Heart left ventricle (tissue), 13 donors: ENCODE results near the gene BCL2L13.

Experiments used
- POLR2A ChIP-seq, 2 donors: fragments of 450-650 bp; IDR thresholded peaks; one replicate each; pipeline ENCODE4 v1.6.1; 2017; ENCODE audit warnings: antibody characterized with exemption in 2 of 2, mild to moderate bottlenecking in 2 of 2, moderate library complexity in 2 of 2
- TF ChIP-seq, protein P1 (sequence below), 12 donors: fragments of 200-600 bp; sonication (generic) in 4 of 12; IDR thresholded peaks; one replicate each; pipeline versions ENCODE4 v1.5.0 to v1.8.0; 2018 to 2022; ENCODE audit warnings: antibody characterized with exemption in 12 of 12, mild to moderate bottlenecking in 5 of 12
- donor health status: ischemic (EF 13 %, LVEDD 7.1; RV severe dilation, severe dysfunction).
- donor health status: DM: no; HTN: yes; CAD: no.
- donor health status: DM: no; HTN: no; CAD: no.
- donor health status: ischemic (EF 25% LVEDD 6.9; RV normal size, moderate dysfunction).
- donor health status: ischemic (EF 25% LVEDD 5.7; RV mildly dilated, moderate dysfunction).
- donor health status: ischemic (EF 35%, LVEDD 5.7; RV mildly dilated, moderate dysfunction).
- donor health status: nonischemic (EF 11% LVEDD 7.7; RV severe dilation, severe dysfunction).
- donor health status: DM: yes; HTN: yes; CAD: no.
- donor health status: PGD.
- donor health status: ischemic (EF 29% LVEDD 5.4; RV normal size, mild dysfunction).
- donor health status: nonischemic (EF 23%, LVEDD 6.1; RV moderate dilation, normal function).

DNA sequence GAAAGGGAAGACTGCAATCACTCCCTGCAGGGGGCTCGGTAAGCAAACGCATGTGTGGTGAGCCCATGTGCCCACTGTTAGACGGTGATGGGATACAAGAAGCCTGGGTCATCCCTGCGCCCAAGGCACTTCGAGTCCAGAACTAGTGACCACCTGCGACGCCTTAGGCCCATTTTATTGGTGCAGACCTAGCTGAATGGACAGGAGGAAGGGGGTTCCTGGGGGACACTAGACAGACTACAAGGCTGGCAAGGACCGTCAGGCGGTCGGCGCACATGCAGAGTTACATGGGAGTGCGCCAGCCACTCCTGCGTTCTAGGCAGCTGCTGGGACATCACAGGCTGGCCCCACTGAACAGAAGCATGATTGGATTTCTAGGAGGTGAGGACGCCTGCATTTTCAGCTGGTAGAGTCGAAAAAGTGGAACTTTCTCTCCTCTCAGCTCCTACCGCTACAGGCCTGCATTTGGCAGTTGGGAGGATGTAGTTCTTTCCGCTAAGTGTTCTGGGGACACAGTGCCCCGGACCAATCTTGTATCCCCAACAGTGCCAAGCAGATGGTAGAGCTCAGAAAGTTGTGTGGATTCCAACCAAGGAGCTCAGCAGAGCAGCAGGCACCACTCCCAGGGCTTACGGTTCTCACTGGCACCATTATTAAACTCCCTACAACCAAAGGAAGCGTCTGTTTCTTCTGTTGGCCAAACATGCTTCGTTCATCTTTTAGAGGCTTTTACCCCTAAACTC, 100.0 kb downstream of the BCL2L13 start:
- TF ChIP-seq POLR2A (IDR thresholded peaks at IDR 0.05), result no peak
- TF ChIP-seq, protein P1, sequence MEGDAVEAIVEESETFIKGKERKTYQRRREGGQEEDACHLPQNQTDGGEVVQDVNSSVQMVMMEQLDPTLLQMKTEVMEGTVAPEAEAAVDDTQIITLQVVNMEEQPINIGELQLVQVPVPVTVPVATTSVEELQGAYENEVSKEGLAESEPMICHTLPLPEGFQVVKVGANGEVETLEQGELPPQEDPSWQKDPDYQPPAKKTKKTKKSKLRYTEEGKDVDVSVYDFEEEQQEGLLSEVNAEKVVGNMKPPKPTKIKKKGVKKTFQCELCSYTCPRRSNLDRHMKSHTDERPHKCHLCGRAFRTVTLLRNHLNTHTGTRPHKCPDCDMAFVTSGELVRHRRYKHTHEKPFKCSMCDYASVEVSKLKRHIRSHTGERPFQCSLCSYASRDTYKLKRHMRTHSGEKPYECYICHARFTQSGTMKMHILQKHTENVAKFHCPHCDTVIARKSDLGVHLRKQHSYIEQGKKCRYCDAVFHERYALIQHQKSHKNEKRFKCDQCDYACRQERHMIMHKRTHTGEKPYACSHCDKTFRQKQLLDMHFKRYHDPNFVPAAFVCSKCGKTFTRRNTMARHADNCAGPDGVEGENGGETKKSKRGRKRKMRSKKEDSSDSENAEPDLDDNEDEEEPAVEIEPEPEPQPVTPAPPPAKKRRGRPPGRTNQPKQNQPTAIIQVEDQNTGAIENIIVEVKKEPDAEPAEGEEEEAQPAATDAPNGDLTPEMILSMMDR (IDR thresholded peaks at IDR 0.05), result no peak
